CD8-positive, alpha-beta memory T cell (primary cell): ENCODE data around the gene DOCK3. TPM values are rescaled to one million over a fixed set of nuclear protein-coding genes. Genes with fewer than 3 reads are reported as not detected.

Experiments
- CTCF ChIA-PET: fragments of 350-600 bp; sonication (Branson Sonifier 250); formaldehyde crosslinking; loops from one replicate; lab custom pipeline; 2021; ENCODE audit warnings: antibody characterized with exemption; lab: Charles Lee
- POLR2A ChIA-PET: fragments of 350-600 bp; sonication (Branson Sonifier 250); formaldehyde crosslinking; loops from one replicate; lab custom pipeline; 2021; ENCODE audit warnings: antibody characterized with exemption; lab: Charles Lee
- DNase-seq, 5 donors: peaks; one replicate each; pipeline versions ENCODE4 v3.0.0 to v3.0.0-alpha.2; 2020 to 2022; ENCODE audit warnings: mixed read lengths in 1 of 5
- H3K27ac ChIP-seq: one replicate; pipeline ENCODE4 v1.7.0; 2013; ENCODE audit warnings: low read depth, mild to moderate bottlenecking, low read length, moderate library complexity
- H3K27me3 ChIP-seq: 2 replicates; pipeline ENCODE4 v1.7.0; 2013; ENCODE audit warnings: low read length, mild to moderate bottlenecking; ENCODE audit not compliant: insufficient read depth, poor library complexity, severe bottlenecking
- H3K36me3 ChIP-seq: 2 replicates; pipeline ENCODE4 v1.7.0; 2013; ENCODE audit warnings: mild to moderate bottlenecking, low read length, moderate library complexity; ENCODE audit not compliant: insufficient read depth
- H3K4me1 ChIP-seq: 2 replicates; pipeline ENCODE4 v1.7.0; 2013; ENCODE audit warnings: mild to moderate bottlenecking, low read length, moderate library complexity; ENCODE audit not compliant: insufficient read depth
- H3K4me3 ChIP-seq: 2 replicates; pipeline ENCODE4 v1.7.0; 2013; ENCODE audit warnings: mild to moderate bottlenecking, low read length
- H3K9me3 ChIP-seq: 2 replicates; pipeline ENCODE4 v1.7.0; 2013; ENCODE audit warnings: mild to moderate bottlenecking, low read length
- H3K27ac Mint-ChIP-seq, 8 donors: one replicate each; pipeline ENCODE4 v1.8.0; 2020 to 2021; ENCODE audit warnings: mixed read lengths in 8 of 8, mild to moderate bottlenecking in 6 of 8, inconsistent platforms in 3 of 8, moderate library complexity in 3 of 8
- H3K27me3 Mint-ChIP-seq, 2 donors: one replicate each; pipeline ENCODE4 v1.8.0; 2020 to 2021; ENCODE audit warnings: mixed read lengths in 2 of 2, mild to moderate bottlenecking in 1 of 2, moderate library complexity in 1 of 2
- H3K36me3 Mint-ChIP-seq, 3 donors: one replicate each; pipeline ENCODE4 v1.8.0; 2020 to 2021; ENCODE audit warnings: mixed read lengths in 3 of 3, inconsistent platforms in 1 of 3, mild to moderate bottlenecking in 1 of 3
- H3K4me1 Mint-ChIP-seq, 3 donors: one replicate each; pipeline ENCODE4 v1.8.0; 2020 to 2021; ENCODE audit warnings: mixed read lengths in 3 of 3, inconsistent platforms in 1 of 3, mild to moderate bottlenecking in 1 of 3
- H3K4me3 Mint-ChIP-seq, 7 donors: one replicate each; pipeline ENCODE4 v1.8.0; 2020 to 2021; ENCODE audit warnings: mixed read lengths in 7 of 7, mild to moderate bottlenecking in 6 of 7, moderate library complexity in 4 of 7, inconsistent platforms in 2 of 7
- H3K9me3 Mint-ChIP-seq, 5 donors: one replicate each; pipeline ENCODE4 v1.8.0; 2020 to 2022; ENCODE audit warnings: mixed read lengths in 5 of 5, mild to moderate bottlenecking in 3 of 5, moderate library complexity in 2 of 5, inconsistent platforms in 1 of 5
- polyA plus RNA-seq: library from polyadenylated mRNA; unstranded; fragments of 300-500 nt; fragmentation: Illumina TruSeq; gene quantifications from one replicate; pipeline ENCODE4 v1.2.3, GENCODE V29; 2021
- total RNA-seq, 2 experiments: library from RNA; stranded (reverse); gene quantifications; one replicate each; pipeline ENCODE4 v1.2.3, GENCODE V29; 2021

The DOCK3 gene
- total and polyA plus RNA-seq, 3 experiments from 2014 or later, result 0.16 to 2.1 (median 2.0) TPM

DNA sequence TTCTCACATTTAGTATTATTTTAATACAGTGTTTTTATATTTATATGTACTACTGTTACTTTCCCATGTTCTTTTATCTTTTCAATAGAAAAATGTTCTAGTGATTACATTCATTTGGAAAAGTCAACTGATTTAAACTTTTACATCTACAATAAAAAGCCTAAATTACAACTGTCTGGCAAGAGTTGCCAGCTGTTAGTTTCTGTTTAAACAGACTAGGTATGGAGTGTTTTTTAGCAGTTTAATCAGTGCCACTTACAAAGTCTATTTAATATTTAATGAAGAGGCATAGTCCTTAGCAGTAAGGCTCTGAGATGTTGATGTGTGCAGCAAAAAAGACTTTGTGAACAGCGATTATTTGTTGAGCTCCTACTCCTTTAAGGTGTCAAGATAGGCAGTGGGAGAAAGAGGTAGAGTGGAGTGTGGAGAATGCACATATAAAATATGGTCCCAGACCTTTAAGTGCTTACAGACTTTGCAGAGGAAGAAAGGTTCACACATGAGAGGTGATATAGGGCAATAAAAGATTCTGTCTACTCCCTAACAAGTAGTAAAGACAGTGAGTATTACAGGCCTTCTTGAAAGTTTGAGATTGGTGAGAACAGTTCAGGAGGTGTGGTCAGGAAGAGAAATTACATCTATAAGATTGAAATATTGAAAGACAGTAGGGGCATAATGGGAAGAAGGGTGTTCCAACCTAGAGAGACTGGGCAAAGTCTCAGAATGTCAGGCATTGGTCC lies 320.5 kb downstream of the DOCK3 start:
- ChIA-PET POLR2A (no interaction called here), CTCF (no interaction called here)
- Histone ChIP-seq H3K36me3 (no peaks in the 10 kb centered on the region), H3K27ac (no peak overlapping the region), H3K4me1 (no peaks in the 10 kb centered on the region), H3K27me3 (no peaks in the 10 kb centered on the region), H3K9me3 (no peaks in the 10 kb centered on the region), H3K4me3 (no peak overlapping the region)
- no peak for DNase-seq
- Mint-ChIP-seq H3K9me3 (peaks cover 14 to 23% (median 17%) of the 10 kb centered on the region in 5 donors), H3K4me1 (peaks cover 0 to 9% (median 0%) of the 10 kb centered on the region in 3 donors), H3K27me3 (peaks cover 0 to 3% of the 10 kb centered on the region in 2 donors), H3K4me3 (no peak overlapping the region), H3K36me3 (peaks cover 0 to 31% (median 3%) of the 10 kb centered on the region in 3 donors), H3K27ac (peak overlapping the region in 1 of 8 donors; percentile 35)

DNA sequence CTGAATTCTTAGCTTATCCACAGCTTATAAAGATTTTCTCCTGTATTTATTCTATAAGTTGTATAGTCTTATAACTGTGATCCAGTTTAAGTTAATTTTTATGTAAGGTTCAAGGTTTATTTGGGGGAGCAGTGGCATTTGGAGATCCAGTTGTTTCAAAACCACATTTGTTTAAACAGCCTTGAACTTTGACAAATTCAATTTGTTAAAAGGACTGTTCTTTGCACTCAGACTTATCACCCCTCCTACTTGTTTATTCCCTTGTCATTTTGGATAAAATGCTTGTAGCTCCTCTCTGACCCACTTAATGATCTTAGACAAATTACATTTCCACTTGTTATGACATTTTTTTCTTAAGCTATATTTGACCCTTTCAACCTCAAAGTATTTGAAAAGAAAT lies 327.8 kb downstream of the DOCK3 start:
- H3K36me3 Mint-ChIP-seq, result peaks cover 0 to 17% (median 0%) of the 10 kb centered on the region in 3 donors
- DNase-seq, result no peak
- H3K4me3 Mint-ChIP-seq, result no peak overlapping the region
- peaks cover 0 to 2% of the 10 kb centered on the region in 2 donors for H3K27me3 Mint-ChIP-seq
- Histone ChIP-seq H3K4me1 (no peaks in the 10 kb centered on the region), H3K9me3 (no peaks in the 10 kb centered on the region), H3K27ac (no peak overlapping the region), H3K36me3 (no peaks in the 10 kb centered on the region), H3K27me3 (no peaks in the 10 kb centered on the region), H3K4me3 (no peak overlapping the region)
- H3K9me3 Mint-ChIP-seq, result peaks cover 0 to 4% (median 2%) of the 10 kb centered on the region in 5 donors
- no peak overlapping the region for H3K27ac Mint-ChIP-seq
- ChIA-PET CTCF (interaction anchor here (1.2 to 2.1 kb wide), 2 partner anchors 31 to 387 kb away, joined by 3 to 4 read pairs; no protein-coding TSS in a partner anchor), POLR2A (no interaction called here)
- peaks cover 9 to 11% (median 9%) of the 10 kb centered on the region in 3 donors for H3K4me1 Mint-ChIP-seq

DNA sequence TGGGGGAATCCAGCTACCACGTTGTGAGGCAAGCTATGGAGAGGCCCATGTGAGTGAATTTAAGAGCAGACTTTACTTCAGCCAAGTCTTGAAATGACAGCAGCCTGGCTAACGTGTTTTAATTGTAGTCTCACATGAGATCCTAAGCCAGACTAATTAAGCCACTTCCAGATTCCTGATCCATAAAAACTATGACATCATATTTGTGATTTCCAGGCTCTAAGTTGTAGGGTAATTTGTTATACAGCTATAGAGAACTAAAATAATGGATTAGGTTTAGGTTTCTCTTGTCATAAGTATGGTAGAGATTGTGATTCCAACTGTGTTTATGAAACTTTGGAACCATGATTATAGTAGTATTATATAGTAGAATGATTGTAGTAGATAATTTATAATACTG lies 329.5 kb downstream of the DOCK3 start:
- Histone ChIP-seq H3K4me1 (no peaks in the 10 kb centered on the region), H3K9me3 (no peaks in the 10 kb centered on the region), H3K27me3 (no peaks in the 10 kb centered on the region), H3K4me3 (no peak overlapping the region), H3K27ac (no peak overlapping the region), H3K36me3 (no peaks in the 10 kb centered on the region)
- ChIA-PET POLR2A (no interaction called here), CTCF (no interaction called here)
- Mint-ChIP-seq H3K27me3 (peaks cover 0 to 2% of the 10 kb centered on the region in 2 donors), H3K36me3 (peaks cover 0 to 25% (median 3%) of the 10 kb centered on the region in 3 donors), H3K4me1 (peaks cover 17 to 20% (median 17%) of the 10 kb centered on the region in 3 donors), H3K9me3 (peaks cover 0 to 15% (median 9%) of the 10 kb centered on the region in 5 donors), H3K4me3 (no peak overlapping the region), H3K27ac (no peak overlapping the region)
- no peak for DNase-seq

DNA sequence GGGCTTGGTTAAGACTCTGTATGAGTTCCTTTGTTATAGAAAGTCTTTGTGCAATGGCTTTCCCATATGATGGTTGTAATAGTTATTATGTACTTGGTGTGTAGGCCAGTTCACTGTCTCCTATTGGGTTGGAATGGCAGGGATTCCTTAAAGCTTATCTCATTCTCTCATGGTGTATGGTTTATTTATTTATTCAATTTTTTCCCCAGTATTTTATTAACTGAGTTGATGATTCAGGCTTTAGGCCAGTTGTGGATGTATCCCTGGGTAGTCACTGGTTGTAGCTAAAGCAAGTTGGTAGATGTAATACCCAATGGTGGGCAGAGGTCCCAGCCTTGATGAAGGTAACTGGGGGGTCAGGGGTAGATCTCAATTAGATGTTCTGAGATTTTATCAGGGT lies 349.4 kb downstream of the DOCK3 start:
- H3K4me3 Mint-ChIP-seq, result peak overlapping the region in 6 of 7 donors; percentile 47 to 87 (median 84)
- H3K27me3 Mint-ChIP-seq, result peaks cover 0 to 3% of the 10 kb centered on the region in 2 donors
- Histone ChIP-seq H3K27ac (no peak overlapping the region), H3K4me3 (peak overlapping the region; percentile 39), H3K4me1 (peaks cover 48% of the 10 kb centered on the region), H3K9me3 (no peaks in the 10 kb centered on the region), H3K27me3 (no peaks in the 10 kb centered on the region), H3K36me3 (no peaks in the 10 kb centered on the region)
- CTCF ChIA-PET, result interaction anchor here (2.1 to 3.4 kb wide), 3 partner anchors 15 to 52 kb away, joined by 5 to 20 read pairs (median 5); no protein-coding TSS in a partner anchor
- no peak for DNase-seq
- H3K4me1 Mint-ChIP-seq, result peaks cover 60 to 64% (median 60%) of the 10 kb centered on the region in 3 donors
- peaks cover 5 to 21% (median 17%) of the 10 kb centered on the region in 5 donors for H3K9me3 Mint-ChIP-seq
- peaks cover 2 to 59% (median 8%) of the 10 kb centered on the region in 3 donors for H3K36me3 Mint-ChIP-seq
- POLR2A ChIA-PET, result interaction anchor here (0.6 to 1.6 kb wide), 2 partner anchors 30 to 361 kb away, joined by 5 to 8 read pairs; partner anchors contain the start of gene MANF
- peak overlapping the region; percentile 95 to 100 (median 98) for H3K27ac Mint-ChIP-seq

DNA sequence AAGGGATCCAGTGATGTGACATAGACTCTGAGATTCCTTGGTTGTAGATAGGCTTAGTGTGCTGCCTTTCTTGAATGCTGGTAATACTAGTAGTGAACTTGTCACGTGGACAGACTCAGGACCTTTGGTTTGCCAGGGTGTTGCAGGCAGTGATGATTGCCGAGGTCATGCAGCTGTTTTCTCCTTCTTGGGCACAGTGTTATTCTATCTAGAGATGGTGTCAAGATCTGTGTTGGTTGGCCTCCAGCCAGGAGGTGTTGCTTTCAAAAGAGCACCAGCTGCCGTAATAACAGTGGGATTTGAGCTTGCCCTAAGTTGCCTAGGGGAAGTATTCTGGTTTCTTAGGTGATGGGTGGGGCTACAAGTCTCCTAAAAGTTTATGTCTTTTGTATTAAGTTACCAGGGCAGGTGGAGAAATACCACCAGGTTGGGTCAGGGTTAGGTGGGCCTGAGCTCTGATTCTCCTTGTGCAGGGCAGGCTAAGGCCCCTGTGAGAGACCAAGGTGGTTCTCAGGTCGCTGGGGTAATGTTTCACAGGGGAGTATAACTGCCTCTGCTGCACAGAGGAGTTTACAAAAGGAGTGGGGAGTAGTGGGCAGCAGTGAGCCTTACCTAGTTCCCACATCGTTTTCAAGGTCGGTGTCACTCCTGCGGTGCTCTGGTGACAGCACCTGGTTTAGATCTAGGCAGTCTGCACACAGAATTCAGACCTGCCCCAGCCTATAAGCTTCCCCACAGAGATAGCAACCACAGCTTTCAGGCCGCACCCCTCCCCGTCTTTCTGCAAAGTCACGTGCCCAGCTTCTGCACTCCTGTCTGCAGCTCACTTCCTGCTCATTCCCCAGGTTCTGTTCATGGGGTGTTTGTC lies 350.3 kb downstream of the DOCK3 start:
- peaks cover 2 to 54% (median 8%) of the 10 kb centered on the region in 3 donors for H3K36me3 Mint-ChIP-seq
- Histone ChIP-seq H3K9me3 (no peaks in the 10 kb centered on the region), H3K27ac (peak overlapping the region; percentile 78), H3K36me3 (no peaks in the 10 kb centered on the region), H3K27me3 (no peaks in the 10 kb centered on the region), H3K4me1 (peaks cover 48% of the 10 kb centered on the region), H3K4me3 (peak overlapping the region; percentile 44)
- peak; percentile 68 to 92 (median 84) for DNase-seq
- H3K9me3 Mint-ChIP-seq, result peaks cover 5 to 19% (median 17%) of the 10 kb centered on the region in 5 donors
- ChIA-PET POLR2A (interaction anchor here (0.6 to 1.6 kb wide), 4 partner anchors 11 to 474 kb away, joined by 3 to 8 read pairs (median 4); partner anchors contain the start of gene MANF), CTCF (interaction anchor here (0.9 to 3.4 kb wide), 10 partner anchors 16 to 366 kb away, joined by 3 to 20 read pairs (median 5); partner anchors contain the start of gene RBM15B)
- H3K27ac Mint-ChIP-seq, result peak overlapping the region; percentile 95 to 100 (median 98)
- peaks cover 62 to 70% (median 62%) of the 10 kb centered on the region in 3 donors for H3K4me1 Mint-ChIP-seq
- peak overlapping the region; percentile 74 to 87 (median 84) for H3K4me3 Mint-ChIP-seq
- H3K27me3 Mint-ChIP-seq, result no peaks in the 10 kb centered on the region

DNA sequence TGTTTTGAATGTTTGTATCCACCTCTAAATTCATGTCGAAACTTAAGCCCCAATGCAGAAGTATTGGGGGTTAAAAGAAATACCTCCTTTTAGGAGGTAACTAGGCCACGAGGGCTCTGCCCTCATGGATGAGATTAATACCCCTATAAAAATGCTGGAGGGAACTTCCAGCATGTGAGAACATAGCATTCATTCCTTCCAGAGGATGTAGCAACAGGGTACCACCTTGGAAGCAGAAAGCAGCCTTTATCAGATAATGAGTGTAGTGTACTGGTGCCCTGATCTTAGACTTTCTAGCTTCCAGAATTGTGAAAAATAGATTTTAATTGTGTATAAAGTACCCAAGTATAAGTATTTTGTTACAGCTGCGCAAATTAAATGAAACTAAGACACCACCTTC lies 356.9 kb downstream of the DOCK3 start:
- H3K36me3 Mint-ChIP-seq, result peaks cover 2 to 34% (median 6%) of the 10 kb centered on the region in 3 donors
- H3K27ac ChIP-seq, result no peak overlapping the region
- H3K4me1 ChIP-seq, result peaks cover 14% of the 10 kb centered on the region
- ChIA-PET CTCF (no interaction called here), POLR2A (no interaction called here)
- no peak overlapping the region for H3K27ac Mint-ChIP-seq
- no peak for DNase-seq
- peaks cover 5 to 17% (median 13%) of the 10 kb centered on the region in 5 donors for H3K9me3 Mint-ChIP-seq
- no peaks in the 10 kb centered on the region for H3K27me3 Mint-ChIP-seq
- no peak overlapping the region for H3K4me3 Mint-ChIP-seq
- peaks cover 22 to 32% (median 25%) of the 10 kb centered on the region in 3 donors for H3K4me1 Mint-ChIP-seq
- no peak overlapping the region for H3K4me3 ChIP-seq
- no peaks in the 10 kb centered on the region for H3K36me3 ChIP-seq
- H3K27me3 ChIP-seq, result no peaks in the 10 kb centered on the region
- no peaks in the 10 kb centered on the region for H3K9me3 ChIP-seq

DNA sequence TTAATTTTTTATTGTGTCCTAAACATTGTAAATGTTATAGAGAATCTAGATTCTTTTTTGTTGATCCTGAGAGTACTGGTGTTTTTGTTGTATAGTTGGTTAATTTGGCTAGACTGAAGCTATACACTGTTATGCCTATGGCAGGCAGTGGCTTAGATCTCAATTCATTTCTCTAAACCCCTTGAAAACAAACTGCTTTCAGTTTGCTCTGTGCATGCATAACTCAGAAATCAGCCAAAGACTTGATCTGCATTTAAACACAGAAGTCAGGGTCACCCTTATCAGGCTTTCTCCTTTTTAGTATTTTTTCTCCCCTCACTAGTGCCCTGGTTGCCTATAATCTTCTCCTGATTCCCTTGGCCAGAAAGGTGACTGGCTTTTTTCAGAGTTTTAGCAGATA lies 360.9 kb downstream of the DOCK3 start:
- no peak overlapping the region for H3K27ac ChIP-seq
- POLR2A ChIA-PET, result no interaction called here
- H3K27me3 ChIP-seq, result no peaks in the 10 kb centered on the region
- H3K4me3 Mint-ChIP-seq, result no peak overlapping the region
- H3K4me1 Mint-ChIP-seq, result peaks cover 0 to 3% (median 0%) of the 10 kb centered on the region in 3 donors
- H3K27me3 Mint-ChIP-seq, result peaks cover 0 to 6% of the 10 kb centered on the region in 2 donors
- CTCF ChIA-PET, result no interaction called here
- no peak for DNase-seq
- no peaks in the 10 kb centered on the region for H3K9me3 ChIP-seq
- H3K36me3 Mint-ChIP-seq, result peaks cover 0 to 5% (median 1%) of the 10 kb centered on the region in 3 donors
- H3K4me1 ChIP-seq, result no peaks in the 10 kb centered on the region
- peaks cover 0 to 4% (median 3%) of the 10 kb centered on the region in 5 donors for H3K9me3 Mint-ChIP-seq
- H3K36me3 ChIP-seq, result no peaks in the 10 kb centered on the region
- no peak overlapping the region for H3K4me3 ChIP-seq
- H3K27ac Mint-ChIP-seq, result peak overlapping the region in 1 of 8 donors; percentile 58
